ENCODE data around the gene EFCAB9.

The EFCAB9 gene

GRCh38 chr5:172248637-172249036 lies 54.7 kb downstream of the EFCAB9 start:
- TF ChIP-seq, protein P1, sequence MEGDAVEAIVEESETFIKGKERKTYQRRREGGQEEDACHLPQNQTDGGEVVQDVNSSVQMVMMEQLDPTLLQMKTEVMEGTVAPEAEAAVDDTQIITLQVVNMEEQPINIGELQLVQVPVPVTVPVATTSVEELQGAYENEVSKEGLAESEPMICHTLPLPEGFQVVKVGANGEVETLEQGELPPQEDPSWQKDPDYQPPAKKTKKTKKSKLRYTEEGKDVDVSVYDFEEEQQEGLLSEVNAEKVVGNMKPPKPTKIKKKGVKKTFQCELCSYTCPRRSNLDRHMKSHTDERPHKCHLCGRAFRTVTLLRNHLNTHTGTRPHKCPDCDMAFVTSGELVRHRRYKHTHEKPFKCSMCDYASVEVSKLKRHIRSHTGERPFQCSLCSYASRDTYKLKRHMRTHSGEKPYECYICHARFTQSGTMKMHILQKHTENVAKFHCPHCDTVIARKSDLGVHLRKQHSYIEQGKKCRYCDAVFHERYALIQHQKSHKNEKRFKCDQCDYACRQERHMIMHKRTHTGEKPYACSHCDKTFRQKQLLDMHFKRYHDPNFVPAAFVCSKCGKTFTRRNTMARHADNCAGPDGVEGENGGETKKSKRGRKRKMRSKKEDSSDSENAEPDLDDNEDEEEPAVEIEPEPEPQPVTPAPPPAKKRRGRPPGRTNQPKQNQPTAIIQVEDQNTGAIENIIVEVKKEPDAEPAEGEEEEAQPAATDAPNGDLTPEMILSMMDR (conservative IDR thresholded peaks at IDR 0.05; ENCODE audit: low read depth, low read length), result no peak
- Histone ChIP-seq H2AFZ (ENCODE audit: low read depth) (no peak overlapping the region), H3K27ac (no peak overlapping the region), H3K79me2 (ENCODE audit: insufficient read depth, low read depth) (no peaks in the 10 kb centered on the region), H3K27me3 (ENCODE audit: insufficient read depth, low read depth) (no peaks in the 10 kb centered on the region), H3K4me1 (ENCODE audit: low read depth, poor library complexity, severe bottlenecking) (no peaks in the 10 kb centered on the region), H3K36me3 (ENCODE audit: insufficient read depth) (no peaks in the 10 kb centered on the region), H3K4me2 (no peak overlapping the region), H4K20me1 (ENCODE audit: insufficient read depth) (no peaks in the 10 kb centered on the region), H3K9ac (no peak overlapping the region), H3K4me3 (IDR thresholded peaks at IDR 0.05; ENCODE audit: insufficient read depth, low read depth, low read length) (no peak overlapping the region)

GRCh38 chr5:172251419-172251818 lies 57.4 kb downstream of the EFCAB9 start:
- Histone ChIP-seq H3K4me1 (ENCODE audit: low read depth, poor library complexity, severe bottlenecking) (no peaks in the 10 kb centered on the region), H3K27me3 (ENCODE audit: insufficient read depth, low read depth) (no peaks in the 10 kb centered on the region), H3K4me3 (IDR thresholded peaks at IDR 0.05; ENCODE audit: insufficient read depth, low read depth, low read length) (no peak overlapping the region), H3K79me2 (ENCODE audit: insufficient read depth, low read depth) (no peaks in the 10 kb centered on the region), H2AFZ (ENCODE audit: low read depth) (no peak overlapping the region), H3K4me2 (no peak overlapping the region), H3K27ac (no peak overlapping the region), H3K9ac (no peak overlapping the region), H3K36me3 (ENCODE audit: insufficient read depth) (no peaks in the 10 kb centered on the region), H4K20me1 (ENCODE audit: insufficient read depth) (no peaks in the 10 kb centered on the region)
- TF ChIP-seq, protein P1 (conservative IDR thresholded peaks at IDR 0.05; ENCODE audit: low read depth, low read length), result no peak

GRCh38 chr5:172252501-172252900 lies 58.5 kb downstream of the EFCAB9 start:
- Histone ChIP-seq H3K27ac (no peak overlapping the region), H3K9ac (no peak overlapping the region), H3K79me2 (ENCODE audit: insufficient read depth, low read depth) (no peaks in the 10 kb centered on the region), H2AFZ (ENCODE audit: low read depth) (no peak overlapping the region), H3K4me3 (IDR thresholded peaks at IDR 0.05; ENCODE audit: insufficient read depth, low read depth, low read length) (no peak overlapping the region), H3K27me3 (ENCODE audit: insufficient read depth, low read depth) (no peaks in the 10 kb centered on the region), H4K20me1 (ENCODE audit: insufficient read depth) (no peaks in the 10 kb centered on the region), H3K4me1 (ENCODE audit: low read depth, poor library complexity, severe bottlenecking) (no peaks in the 10 kb centered on the region), H3K4me2 (no peak overlapping the region), H3K36me3 (ENCODE audit: insufficient read depth) (no peaks in the 10 kb centered on the region)
- TF ChIP-seq, protein P1 (conservative IDR thresholded peaks at IDR 0.05; ENCODE audit: low read depth, low read length), result no peak
